GM12878 (cell line): Measurements from ENCODE around the gene IL1RAP.

Experiments used
- CHD2 ChIP-seq: IDR thresholded peaks from 2 replicates; pipeline ENCODE4 v1.6.1; 2011; ENCODE audit warnings: low read depth, low read length, improper control_type of control experiment, borderline replicate concordance
- ZNF274 ChIP-seq: IDR thresholded peaks from one replicate; pipeline ENCODE4 v1.8.0; 2011; ENCODE audit not compliant: insufficient read length, insufficient read depth

GRCh38 chr3:190554197-190554596 lies 40.3 kb downstream of the IL1RAP start:
- no peak for TF ChIP-seq ZNF274
- no peak for TF ChIP-seq CHD2
